Osteoblast (primary cell): ENCODE data around the gene PLSCR4. TPM values are rescaled to one million over a fixed set of nuclear protein-coding genes. Genes with fewer than 3 reads are reported as not detected.

ENCODE experiments used
- DNase-seq: peaks from one replicate; pipeline ENCODE4 v3.0.0; 2011; ENCODE audit warnings: low spot score, mixed read lengths; ENCODE audit not compliant: insufficient read length; ENCODE audit errors: missing footprints
- H2AFZ ChIP-seq: 2 replicates; pipeline ENCODE4 v1.6.0; 2011; ENCODE audit warnings: mild to moderate bottlenecking, low read length
- H3K27ac ChIP-seq: 2 replicates; pipeline ENCODE4 v1.5.1; 2011; ENCODE audit warnings: mild to moderate bottlenecking, low read depth, low read length, moderate library complexity
- H3K27me3 ChIP-seq: 2 replicates; pipeline ENCODE4 v1.6.0; 2012; ENCODE audit warnings: mild to moderate bottlenecking, control low read depth, inconsistent platforms, low read length, moderate library complexity; ENCODE audit not compliant: insufficient read depth
- H3K36me3 ChIP-seq: 2 replicates; pipeline ENCODE4 v1.5.1; 2011; ENCODE audit warnings: mild to moderate bottlenecking, low read length, control low read depth, moderate library complexity; ENCODE audit not compliant: insufficient read depth
- H3K4me1 ChIP-seq: 2 replicates; pipeline ENCODE4 v1.5.1; 2011; ENCODE audit warnings: mild to moderate bottlenecking, low read length, control low read depth, moderate library complexity; ENCODE audit not compliant: insufficient read depth
- H3K4me2 ChIP-seq: 2 replicates; pipeline ENCODE4 v1.6.0; 2011; ENCODE audit warnings: mild to moderate bottlenecking, low read length; ENCODE audit not compliant: insufficient read depth
- H3K4me3 ChIP-seq: fragments of 200-600 bp; sonication (generic); 3 replicates; pipeline ENCODE4 v1.5.1; 2012; ENCODE audit warnings: mild to moderate bottlenecking, low read length, inconsistent platforms; ENCODE audit not compliant: insufficient read depth
- H3K79me2 ChIP-seq: 2 replicates; pipeline ENCODE4 v1.6.0; 2012; ENCODE audit warnings: mild to moderate bottlenecking, low read length, control low read depth, inconsistent platforms; ENCODE audit not compliant: insufficient read depth
- H3K9me3 ChIP-seq: 2 replicates; pipeline ENCODE4 v1.5.1; 2011; ENCODE audit warnings: low read depth, low read length, control low read depth
- H4K20me1 ChIP-seq: 2 replicates; pipeline ENCODE4 v1.6.0; 2012; ENCODE audit warnings: mild to moderate bottlenecking, low read length, control low read depth; ENCODE audit not compliant: insufficient read depth
- CTCF ChIP-seq: IDR thresholded peaks from 2 replicates; pipeline ENCODE4 v1.5.1; 2011; ENCODE audit warnings: mild to moderate bottlenecking, low read depth, low read length, moderate library complexity; ENCODE audit errors: extremely low read depth
- total RNA-seq: library from RNA; depleted of rRNA; stranded (reverse); fragments of >200 nt; gene quantifications from 2 replicates; pipeline ENCODE4 v1.2.3, GENCODE V29; 2012

The PLSCR4 gene
- total RNA-seq, 1 donor = 54.6 TPM

- no peaks in the 10 kb centered on the region for H3K36me3 ChIP-seq
- no peak overlapping the region for H2AFZ ChIP-seq
Observed at GRCh38 chr3:146184241-146185015, 66.5 kb downstream of the PLSCR4 start.

DNA sequence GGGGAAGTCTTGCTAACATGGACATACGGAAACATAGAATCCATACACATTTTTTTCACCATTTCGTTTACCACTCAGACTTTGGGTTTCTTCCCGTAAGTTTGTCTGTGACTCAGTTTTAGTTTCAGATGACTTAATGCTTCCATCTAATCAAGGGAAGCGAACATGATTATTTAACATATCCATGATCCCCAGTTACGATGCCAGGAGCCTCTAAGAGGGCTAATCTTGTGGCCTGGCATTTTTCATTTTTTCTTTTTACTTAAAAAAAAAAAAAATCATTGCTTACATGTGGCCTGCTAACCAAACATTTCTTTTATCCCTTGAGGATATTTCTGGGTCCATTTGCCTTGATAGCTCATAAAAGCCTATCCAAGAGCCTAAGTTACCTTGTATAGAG lies 69.7 kb downstream of the PLSCR4 start:
- no peaks in the 10 kb centered on the region for H4K20me1 ChIP-seq
- H3K27ac ChIP-seq = peak overlapping the region; percentile 6
- H2AFZ ChIP-seq = no peak overlapping the region
- H3K27me3 ChIP-seq = no peaks in the 10 kb centered on the region
- H3K4me2 ChIP-seq = peak overlapping the region; percentile 44
- H3K4me1 ChIP-seq = peaks cover 20% of the 10 kb centered on the region
- no peak for TF ChIP-seq CTCF
- H3K9me3 ChIP-seq = no peaks in the 10 kb centered on the region
- no peak overlapping the region for H3K4me3 ChIP-seq
- H3K36me3 ChIP-seq = no peaks in the 10 kb centered on the region
- no peak for DNase-seq
- H3K79me2 ChIP-seq = no peaks in the 10 kb centered on the region

More at GRCh38 chr3:146184241-146185015, 66.5 kb downstream of the PLSCR4 start:
- no peaks in the 10 kb centered on the region for H3K79me2 ChIP-seq
- no peak for DNase-seq
- no peak for TF ChIP-seq CTCF
- no peak overlapping the region for H3K4me2 ChIP-seq
- no peaks in the 10 kb centered on the region for H3K27me3 ChIP-seq
- H3K4me3 ChIP-seq = no peak overlapping the region
- H3K9me3 ChIP-seq = no peaks in the 10 kb centered on the region
- peaks cover 16% of the 10 kb centered on the region for H3K4me1 ChIP-seq
- no peaks in the 10 kb centered on the region for H4K20me1 ChIP-seq
- no peak overlapping the region for H3K27ac ChIP-seq

GRCh38 chr3:146180376-146180775 lies 70.5 kb downstream of the PLSCR4 start:
- DNase-seq = no peak
- H3K4me1 ChIP-seq = peaks cover 20% of the 10 kb centered on the region
- no peaks in the 10 kb centered on the region for H3K79me2 ChIP-seq
- H2AFZ ChIP-seq = no peak overlapping the region
- no peaks in the 10 kb centered on the region for H4K20me1 ChIP-seq
- no peaks in the 10 kb centered on the region for H3K27me3 ChIP-seq
- no peak for TF ChIP-seq CTCF
- H3K4me3 ChIP-seq = no peak overlapping the region
- no peaks in the 10 kb centered on the region for H3K9me3 ChIP-seq
- H3K36me3 ChIP-seq = no peaks in the 10 kb centered on the region
- no peak overlapping the region for H3K27ac ChIP-seq
- no peak overlapping the region for H3K4me2 ChIP-seq

GRCh38 chr3:146178006-146178689 lies 72.8 kb downstream of the PLSCR4 start:
- no peaks in the 10 kb centered on the region for H3K79me2 ChIP-seq
- H3K4me1 ChIP-seq = peaks cover 15% of the 10 kb centered on the region
- peak overlapping the region; percentile 25 for H3K4me2 ChIP-seq
- H3K27me3 ChIP-seq = no peaks in the 10 kb centered on the region
- no peak for TF ChIP-seq CTCF
- no peaks in the 10 kb centered on the region for H4K20me1 ChIP-seq
- no peaks in the 10 kb centered on the region for H3K36me3 ChIP-seq
- no peak overlapping the region for H2AFZ ChIP-seq
- no peaks in the 10 kb centered on the region for H3K9me3 ChIP-seq
- H3K27ac ChIP-seq = peak overlapping the region; percentile 39
- no peak overlapping the region for H3K4me3 ChIP-seq
- DNase-seq = no peak
